HUES6 (cell line): ENCODE data around the gene SMIM11.
A peak's percentile ranks its signal among the peaks of the same experiment; 100 is the strongest.

Source experiments
- H3K27ac ChIP-seq: 2 replicates; pipeline ENCODE4 v1.7.0; 2013; ENCODE audit warnings: low read depth, mild to moderate bottlenecking, low read length, inconsistent platforms
- H3K27me3 ChIP-seq: 2 replicates; pipeline ENCODE4 v1.6.1; 2013; ENCODE audit warnings: low read length; ENCODE audit not compliant: control insufficient read depth, insufficient read depth
- H3K36me3 ChIP-seq: 2 replicates; pipeline ENCODE4 v1.6.1; 2013; ENCODE audit warnings: low read length; ENCODE audit not compliant: control insufficient read depth, insufficient read depth
- H3K4me1 ChIP-seq: 2 replicates; pipeline ENCODE4 v1.6.1; 2013; ENCODE audit warnings: low read length; ENCODE audit not compliant: control insufficient read depth, insufficient read depth
- H3K4me3 ChIP-seq: 2 replicates; pipeline ENCODE4 v1.5.1; 2013; ENCODE audit warnings: low read depth, low read length
- H3K9ac ChIP-seq: one replicate; pipeline ENCODE4 v1.6.1; 2013; ENCODE audit warnings: mild to moderate bottlenecking, low read length
- H3K9me3 ChIP-seq: 2 replicates; pipeline ENCODE4 v1.6.1; 2013; ENCODE audit warnings: low read depth, low read length; ENCODE audit not compliant: control insufficient read depth, insufficient read depth

Gene SMIM11

DNA sequence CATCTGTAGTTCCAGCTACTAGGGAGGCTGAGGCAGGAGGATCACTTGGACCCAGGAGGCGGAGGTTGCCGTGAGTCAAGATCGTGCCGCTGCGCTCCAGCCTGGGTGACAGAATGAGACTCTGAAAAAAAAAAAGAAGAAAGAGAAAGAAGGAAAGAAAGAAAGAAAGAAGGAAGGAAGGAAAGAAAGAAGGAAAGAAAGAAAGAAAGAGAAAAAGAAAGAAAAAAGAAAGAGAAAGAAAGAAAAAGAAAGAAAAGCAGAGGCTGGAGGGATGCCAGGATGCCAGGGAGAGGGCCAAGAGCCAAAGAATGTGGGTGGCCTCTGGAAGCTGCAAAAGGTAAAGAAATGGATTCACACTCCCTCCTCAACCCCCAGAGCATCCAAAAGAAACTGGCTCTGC lies 19.7 kb upstream of the SMIM11 start:
- Histone ChIP-seq H3K27me3 (no peaks in the 10 kb centered on the region), H3K36me3 (no peaks in the 10 kb centered on the region), H3K9ac (no peak overlapping the region), H3K4me3 (no peak overlapping the region), H3K4me1 (no peaks in the 10 kb centered on the region), H3K27ac (no peak overlapping the region), H3K9me3 (peaks cover 7% of the 10 kb centered on the region; the same call in 1 of the 2 replicates)

DNA sequence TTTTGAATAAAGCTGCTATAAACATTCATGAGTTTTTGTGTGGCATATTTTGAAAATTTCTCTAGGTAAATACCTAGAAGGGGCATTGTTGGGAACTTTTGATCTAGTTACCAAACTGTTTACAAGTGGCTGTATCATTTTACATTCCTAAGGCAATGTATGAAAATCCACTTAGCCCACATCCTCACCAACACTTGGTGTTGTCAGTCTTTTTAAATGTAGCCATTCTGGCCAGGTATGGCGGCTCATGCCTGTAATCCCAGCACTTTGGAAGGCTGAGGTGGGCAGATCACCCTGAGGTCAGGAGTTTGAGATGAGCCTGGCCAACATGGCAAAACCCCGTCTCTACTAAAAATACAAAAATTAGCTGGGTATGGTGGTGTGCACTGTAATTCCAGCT lies 17.4 kb upstream of the SMIM11 start:
- Histone ChIP-seq H3K27me3 (no peaks in the 10 kb centered on the region), H3K4me3 (no peak overlapping the region), H3K36me3 (no peaks in the 10 kb centered on the region), H3K27ac (no peak overlapping the region), H3K9me3 (peaks cover 4% of the 10 kb centered on the region; the same call in 1 of the 2 replicates), H3K4me1 (no peaks in the 10 kb centered on the region), H3K9ac (no peak overlapping the region)

GRCh38 chr21:34358866-34359265 lies 16.4 kb upstream of the SMIM11 start:
- peaks cover 4% of the 10 kb centered on the region; the same call in 1 of the 2 replicates for H3K9me3 ChIP-seq
- no peak overlapping the region for H3K9ac ChIP-seq
- H3K27ac ChIP-seq, result no peak overlapping the region
- no peaks in the 10 kb centered on the region for H3K36me3 ChIP-seq
- H3K4me3 ChIP-seq, result no peak overlapping the region
- H3K27me3 ChIP-seq, result no peaks in the 10 kb centered on the region
- H3K4me1 ChIP-seq, result no peaks in the 10 kb centered on the region

GRCh38 chr21:34360488-34361241 lies 14.6 kb upstream of the SMIM11 start:
- no peak overlapping the region for H3K4me3 ChIP-seq
- no peaks in the 10 kb centered on the region for H3K4me1 ChIP-seq
- no peak overlapping the region for H3K27ac ChIP-seq
- H3K27me3 ChIP-seq, result no peaks in the 10 kb centered on the region
- peaks cover 4% of the 10 kb centered on the region; the same call in 1 of the 2 replicates for H3K9me3 ChIP-seq
- no peaks in the 10 kb centered on the region for H3K36me3 ChIP-seq
- no peak overlapping the region for H3K9ac ChIP-seq

DNA sequence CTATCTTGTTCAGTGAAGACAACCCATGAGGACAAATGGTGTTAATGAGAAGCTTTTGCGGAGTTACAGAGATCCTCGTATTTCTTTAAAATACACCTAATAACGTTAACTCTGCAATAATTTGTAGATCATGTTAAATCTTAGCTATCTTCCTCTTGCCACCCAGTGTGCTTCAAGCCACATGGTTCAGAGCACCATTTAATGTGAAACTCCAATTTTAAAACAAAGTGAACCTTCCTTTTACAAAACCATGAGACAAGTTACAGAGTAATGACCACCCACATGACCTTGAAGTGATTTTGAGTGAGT lies 13.2 kb upstream of the SMIM11 start:
- Histone ChIP-seq H3K4me3 (no peak overlapping the region), H3K9me3 (peaks cover 4% of the 10 kb centered on the region; the same call in 1 of the 2 replicates), H3K36me3 (no peaks in the 10 kb centered on the region), H3K27ac (no peak overlapping the region), H3K9ac (no peak overlapping the region), H3K27me3 (no peaks in the 10 kb centered on the region), H3K4me1 (no peaks in the 10 kb centered on the region)

DNA sequence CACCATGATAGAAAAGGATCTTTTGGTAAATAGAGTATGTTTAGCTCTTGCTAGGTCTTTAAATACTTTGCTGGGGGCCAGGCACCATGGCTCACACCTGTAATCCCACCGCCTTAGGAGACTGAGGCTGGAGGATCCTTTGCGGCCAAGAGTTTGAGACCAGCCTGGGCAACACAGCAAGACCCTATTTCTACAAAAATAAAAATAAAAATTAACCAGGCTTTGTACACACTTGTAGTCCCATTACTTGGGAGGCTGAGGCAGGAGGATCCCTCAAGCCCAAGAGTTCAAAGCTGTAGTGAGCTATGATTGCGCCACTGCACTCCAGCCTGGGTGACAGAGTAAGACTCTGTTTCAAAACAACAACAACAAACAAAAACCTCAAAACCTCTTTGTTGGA lies 12.6 kb upstream of the SMIM11 start:
- Histone ChIP-seq H3K36me3 (no peaks in the 10 kb centered on the region), H3K9ac (no peak overlapping the region), H3K27me3 (no peaks in the 10 kb centered on the region), H3K27ac (no peak overlapping the region), H3K4me1 (peaks cover 5% of the 10 kb centered on the region; the same call in 1 of the 2 replicates), H3K9me3 (peaks cover 4% of the 10 kb centered on the region; the same call in 1 of the 2 replicates), H3K4me3 (no peak overlapping the region)

- H3K27ac ChIP-seq, result no peak within 1 kb of the TSS
- no peaks in the 10 kb centered on the region for H3K27me3 ChIP-seq
- no peak within 1 kb of the TSS for H3K9ac ChIP-seq
- H3K9me3 ChIP-seq, result peaks cover 2% of the 10 kb centered on the region; the same call in 1 of the 2 replicates
- H3K4me3 ChIP-seq, result no peak within 1 kb of the TSS
- no peaks in the 10 kb centered on the region for H3K36me3 ChIP-seq
- peaks cover 7% of the 10 kb centered on the region; the same call in 1 of the 2 replicates for H3K4me1 ChIP-seq
Measured at GRCh38 chr21:34363733-34364132, 11.6 kb upstream of the SMIM11 start, which contains the start of gene KCNE2. KCNE2 (plus strand) TSS chr21:34364006; CDS start chr21:34370479, 6,473 bp downstream.

DNA sequence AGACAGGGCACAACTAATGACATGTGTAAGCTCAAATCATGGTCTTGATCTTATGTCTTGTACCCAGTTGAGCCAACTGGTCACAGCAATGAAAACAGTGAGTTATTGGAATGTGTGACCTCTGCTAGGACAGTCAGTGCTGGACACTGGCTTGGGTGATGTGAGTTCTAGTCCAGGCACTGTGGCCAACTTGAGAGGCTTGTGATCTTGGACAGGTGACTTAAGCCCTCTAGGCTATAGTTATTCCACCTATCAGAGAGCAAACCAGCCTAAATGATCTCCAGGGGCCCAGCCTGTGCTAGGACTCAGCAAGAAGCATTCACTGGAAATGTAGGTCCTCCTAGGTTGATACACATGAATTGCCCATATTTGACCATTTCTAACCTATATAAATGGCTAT lies 10.4 kb upstream of the SMIM11 start:
- Histone ChIP-seq H3K9ac (no peak overlapping the region), H3K27ac (no peak overlapping the region), H3K27me3 (no peaks in the 10 kb centered on the region), H3K4me3 (no peak overlapping the region), H3K36me3 (no peaks in the 10 kb centered on the region), H3K4me1 (peaks cover 7% of the 10 kb centered on the region; the same call in 1 of the 2 replicates), H3K9me3 (no peaks in the 10 kb centered on the region)

DNA sequence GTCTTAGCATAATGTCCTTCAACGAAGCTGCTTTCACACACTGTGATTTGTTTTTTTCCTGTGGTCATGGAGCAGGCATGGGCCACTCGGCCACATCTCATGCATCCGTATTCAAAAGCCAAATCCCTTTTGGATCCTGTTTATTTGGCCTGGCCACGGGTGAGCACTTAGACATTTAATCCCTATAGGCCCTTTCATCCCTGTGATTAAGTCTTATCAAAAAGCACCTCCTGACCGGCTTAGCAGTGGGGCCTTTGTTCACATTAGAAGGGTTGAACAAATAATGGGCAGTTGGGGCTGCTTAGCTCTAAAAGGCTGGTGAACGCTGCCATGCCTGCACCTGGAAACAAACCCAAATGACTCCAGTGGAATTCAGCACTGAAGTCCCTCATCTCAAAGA lies 9.5 kb upstream of the SMIM11 start:
- H3K4me3 ChIP-seq, result no peak overlapping the region
- H3K27me3 ChIP-seq, result no peaks in the 10 kb centered on the region
- H3K27ac ChIP-seq, result no peak overlapping the region
- no peak overlapping the region for H3K9ac ChIP-seq
- no peaks in the 10 kb centered on the region for H3K9me3 ChIP-seq
- no peaks in the 10 kb centered on the region for H3K36me3 ChIP-seq
- H3K4me1 ChIP-seq, result peaks cover 7% of the 10 kb centered on the region; the same call in 1 of the 2 replicates

DNA sequence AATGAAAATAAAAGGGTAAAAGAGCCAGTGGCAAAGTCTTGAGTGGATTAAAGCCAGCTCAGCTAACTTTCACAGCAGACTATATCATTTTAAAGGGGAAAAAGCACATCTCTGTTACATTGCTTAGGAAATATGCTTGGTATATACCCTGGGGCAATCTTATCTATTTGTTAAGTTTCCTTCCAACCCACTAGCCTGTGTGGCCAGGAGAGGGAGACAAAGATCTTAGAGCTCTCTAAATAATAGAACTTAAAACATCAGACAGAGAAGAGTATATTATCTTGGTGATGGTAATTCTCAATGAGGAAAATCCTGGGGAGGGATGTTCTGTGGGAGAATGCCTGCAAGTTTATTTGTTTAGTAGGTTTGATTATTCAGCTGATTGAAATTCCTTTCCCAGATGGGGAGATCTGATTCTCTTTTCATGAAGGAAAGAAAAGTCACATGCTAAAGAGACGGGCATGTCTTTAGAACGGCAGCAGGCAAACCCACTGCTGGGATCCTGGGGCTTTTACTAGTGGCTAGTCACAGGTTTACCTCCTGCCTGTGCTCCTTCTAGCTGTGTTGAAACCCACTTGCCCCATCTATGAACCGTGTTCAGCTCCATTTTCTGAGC lies 7.9 kb upstream of the SMIM11 start:
- peak overlapping the region; percentile 39 for H3K9ac ChIP-seq
- H3K9me3 ChIP-seq, result no peaks in the 10 kb centered on the region
- no peak overlapping the region for H3K27ac ChIP-seq

GRCh38 chr21:34369741-34370140 lies 5.6 kb upstream of the SMIM11 start:
- Histone ChIP-seq H3K4me1 (peaks cover 11% of the 10 kb centered on the region), H3K27me3 (no peaks in the 10 kb centered on the region), H3K4me3 (no peak overlapping the region), H3K9ac (no peak overlapping the region), H3K9me3 (no peaks in the 10 kb centered on the region), H3K27ac (no peak overlapping the region), H3K36me3 (no peaks in the 10 kb centered on the region)

More for the DNA sequence above, 7.9 kb upstream of the SMIM11 start:
- Histone ChIP-seq H3K4me1 (peaks cover 7% of the 10 kb centered on the region; the same call in 1 of the 2 replicates), H3K4me3 (no peak overlapping the region), H3K27me3 (no peaks in the 10 kb centered on the region), H3K36me3 (no peaks in the 10 kb centered on the region)
